Right lobe of liver (tissue), 4 donors: ENCODE results near the gene LRFN3.

Experiments used
- POLR2A ChIP-seq: fragments of 450-650 bp; IDR thresholded peaks from one replicate; pipeline ENCODE4 v1.6.1; 2017; ENCODE audit warnings: antibody characterized with exemption, mild to moderate bottlenecking
- TF ChIP-seq, protein P1 (sequence below), 4 donors: fragments of 200-600 bp in 3 of 4; fragments of 450-650 bp in 1 of 4; IDR thresholded peaks; one replicate each; pipeline versions ENCODE4 v1.5.1 to v1.8.0; 2016 to 2022; ENCODE audit warnings: antibody characterized with exemption in 4 of 4, mild to moderate bottlenecking in 2 of 4
- donor health status: DM: no; HTN: no; CAD: no.
- donor health status: DM: no; HTN: no; CAD: no.
- donor health status: DM: no; HTN: yes; CAD: no.

DNA sequence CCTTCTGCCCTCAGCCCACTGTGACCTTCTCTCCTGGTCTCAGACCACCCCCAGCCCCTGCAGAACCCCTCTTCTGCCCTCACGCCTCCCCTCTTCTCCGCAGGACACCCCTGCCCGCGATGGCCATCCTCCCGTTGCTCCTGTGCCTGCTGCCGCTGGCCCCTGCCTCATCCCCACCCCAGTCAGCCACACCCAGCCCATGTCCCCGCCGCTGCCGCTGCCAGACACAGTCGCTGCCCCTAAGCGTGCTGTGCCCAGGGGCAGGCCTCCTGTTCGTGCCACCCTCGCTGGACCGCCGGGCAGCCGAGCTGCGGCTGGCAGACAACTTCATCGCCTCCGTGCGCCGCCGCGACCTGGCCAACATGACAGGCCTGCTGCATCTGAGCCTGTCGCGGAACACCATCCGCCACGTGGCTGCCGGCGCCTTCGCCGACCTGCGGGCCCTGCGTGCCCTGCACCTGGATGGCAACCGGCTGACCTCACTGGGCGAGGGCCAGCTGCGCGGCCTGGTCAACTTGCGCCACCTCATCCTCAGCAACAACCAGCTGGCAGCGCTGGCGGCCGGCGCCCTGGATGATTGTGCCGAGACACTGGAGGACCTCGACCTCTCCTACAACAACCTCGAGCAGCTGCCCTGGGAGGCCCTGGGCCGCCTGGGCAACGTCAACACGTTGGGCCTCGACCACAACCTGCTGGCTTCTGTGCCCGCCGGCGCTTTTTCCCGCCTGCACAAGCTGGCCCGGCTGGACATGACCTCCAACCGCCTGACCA is 3.3 kb downstream of the LRFN3 start:
- TF ChIP-seq, protein P1, sequence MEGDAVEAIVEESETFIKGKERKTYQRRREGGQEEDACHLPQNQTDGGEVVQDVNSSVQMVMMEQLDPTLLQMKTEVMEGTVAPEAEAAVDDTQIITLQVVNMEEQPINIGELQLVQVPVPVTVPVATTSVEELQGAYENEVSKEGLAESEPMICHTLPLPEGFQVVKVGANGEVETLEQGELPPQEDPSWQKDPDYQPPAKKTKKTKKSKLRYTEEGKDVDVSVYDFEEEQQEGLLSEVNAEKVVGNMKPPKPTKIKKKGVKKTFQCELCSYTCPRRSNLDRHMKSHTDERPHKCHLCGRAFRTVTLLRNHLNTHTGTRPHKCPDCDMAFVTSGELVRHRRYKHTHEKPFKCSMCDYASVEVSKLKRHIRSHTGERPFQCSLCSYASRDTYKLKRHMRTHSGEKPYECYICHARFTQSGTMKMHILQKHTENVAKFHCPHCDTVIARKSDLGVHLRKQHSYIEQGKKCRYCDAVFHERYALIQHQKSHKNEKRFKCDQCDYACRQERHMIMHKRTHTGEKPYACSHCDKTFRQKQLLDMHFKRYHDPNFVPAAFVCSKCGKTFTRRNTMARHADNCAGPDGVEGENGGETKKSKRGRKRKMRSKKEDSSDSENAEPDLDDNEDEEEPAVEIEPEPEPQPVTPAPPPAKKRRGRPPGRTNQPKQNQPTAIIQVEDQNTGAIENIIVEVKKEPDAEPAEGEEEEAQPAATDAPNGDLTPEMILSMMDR (IDR thresholded peaks at IDR 0.05), result no peak
- no peak for TF ChIP-seq POLR2A
